C4-2B (cell line): Measurements from ENCODE around the gene NFATC4.
"Not testable (repeated sequence)": the region's sequence is repeated elsewhere in the genome, so short reads cannot be mapped to it uniquely, and the experiment has no call there.

Experiments
- H3K27ac ChIP-seq: fragments of 450-650 bp; 2 replicates; pipeline ENCODE4 v1.5.1; 2017
- CTCF ChIP-seq: fragments of 450-650 bp; conservative IDR thresholded peaks from 2 replicates; pipeline ENCODE4 v1.5.1; 2017; ENCODE audit warnings: mild to moderate bottlenecking
- ZFX ChIP-seq: fragments of 450-650 bp; IDR thresholded peaks from 2 replicates; pipeline ENCODE4 v1.6.1; 2017

NFATC4 gene

GRCh38 chr14:24368562-24369252 lies 723 bp downstream of the NFATC4 start:
- no peak overlapping the region for H3K27ac ChIP-seq
- TF ChIP-seq CTCF (no peak), ZFX (no peak)

- TF ChIP-seq ZFX (no peak), CTCF (no peak)
- no peak overlapping the region for H3K27ac ChIP-seq
Measured at GRCh38 chr14:24369463-24369862, 1.5 kb downstream of the NFATC4 start.

GRCh38 chr14:24369907-24370687 lies 2.1 kb downstream of the NFATC4 start:
- H3K27ac ChIP-seq = no peak overlapping the region
- no peak for TF ChIP-seq CTCF
- TF ChIP-seq ZFX = no peak

- no peak overlapping the region for H3K27ac ChIP-seq
- TF ChIP-seq CTCF (no peak), ZFX (no peak)
Measured at GRCh38 chr14:24370748-24371147, 2.8 kb downstream of the NFATC4 start.

GRCh38 chr14:24371605-24372004 lies 3.6 kb downstream of the NFATC4 start:
- not testable (repeated sequence) for H3K27ac ChIP-seq

GRCh38 chr14:24372701-24373416 lies 4.9 kb downstream of the NFATC4 start:
- TF ChIP-seq ZFX (no peak), CTCF (no peak)
- H3K27ac ChIP-seq = no peak overlapping the region

- no peak overlapping the region for H3K27ac ChIP-seq
- TF ChIP-seq ZFX (no peak), CTCF (no peak)
Measured at GRCh38 chr14:24376448-24377070, 8.6 kb downstream of the NFATC4 start.
